Kidney (tissue), 14 donors: ENCODE data around the gene MRPL40. TPM values are rescaled to one million over a fixed set of nuclear protein-coding genes. Genes with fewer than 3 reads are reported as not detected.

Source experiments
- DNase-seq, 5 donors: peaks; one replicate each; pipeline ENCODE4 v3.0.0-alpha.2; 2013 to 2020
- FAIRE-seq: peaks from 2 replicates; lab custom pipeline; 2012; peaks lifted over from hg19 to GRCh38; lab: Jason Lieb, UNC
- H3K27ac ChIP-seq, 2 donors: one replicate each; pipeline ENCODE4 v1.7.0; 2013; ENCODE audit warnings: low read depth in 2 of 2, low read length in 2 of 2, inconsistent platforms in 1 of 2
- H3K27me3 ChIP-seq: one replicate; pipeline ENCODE4 v1.7.1; 2013; ENCODE audit warnings: low read length, inconsistent platforms; ENCODE audit not compliant: control insufficient read depth, insufficient read depth
- H3K36me3 ChIP-seq, 3 donors: one replicate each; pipeline versions ENCODE4 v1.7.0 to v1.7.1; 2013; ENCODE audit warnings: low read length in 3 of 3, control low read depth in 1 of 3, inconsistent platforms in 1 of 3; ENCODE audit not compliant: insufficient read depth in 3 of 3, control insufficient read depth in 2 of 3
- H3K4me1 ChIP-seq, 3 donors: one replicate each; pipeline versions ENCODE4 v1.7.0 to v1.7.1; 2013; ENCODE audit warnings: low read length in 3 of 3, inconsistent platforms in 1 of 3, low read depth in 1 of 3; ENCODE audit not compliant: control insufficient read depth in 2 of 3, insufficient read depth in 2 of 3
- H3K4me3 ChIP-seq, 3 donors: one replicate each; pipeline versions ENCODE4 v1.7.0 to v1.8.1; 2013; ENCODE audit warnings: low read length in 3 of 3, control low read depth in 1 of 3, inconsistent platforms in 1 of 3
- H3K9ac ChIP-seq, 3 donors: one replicate each; pipeline versions ENCODE4 v1.7.0 to v1.7.1; 2013; ENCODE audit warnings: low read length in 3 of 3, control low read depth in 1 of 3, inconsistent platforms in 1 of 3
- H3K9me3 ChIP-seq, 3 donors: one replicate each; pipeline versions ENCODE4 v1.7.0 to v1.7.1; 2013; ENCODE audit warnings: low read length in 3 of 3, control low read depth in 1 of 3, inconsistent platforms in 1 of 3; ENCODE audit not compliant: control insufficient read depth in 2 of 3, insufficient read depth in 1 of 3
- CTCF ChIP-seq: IDR thresholded peaks from 3 replicates; pipeline ENCODE4 v1.5.1; 2012; ENCODE audit warnings: mild to moderate bottlenecking, moderate library complexity, borderline replicate concordance; ENCODE audit not compliant: insufficient read depth; ENCODE audit errors: extremely low read depth
- intact Hi-C: fragments of 100-400 bp; cut with DNase I; formaldehyde crosslinking; loops from one replicate; pipeline ENCODE4 v1.11.1; 2022
- polyA plus RNA-seq: library from polyadenylated mRNA; stranded (reverse); fragments of 350-450 nt; fragmentation: Illumina TruSeq; extraction: RNeasy Lipid Tissue Mini Kit (QIAGEN cat#74804); gene quantifications from one replicate; pipeline ENCODE4 v1.2.3, GENCODE V29; 2014; ENCODE audit warnings: low read depth, low replicate concordance; ENCODE audit not compliant: insufficient read depth
- total RNA-seq: library from RNA; stranded (reverse); fragmentation: NEBNext Ultra II Directional; extraction: Animal tissue kit (Norgen Biotek cat#: 25700); gene quantifications from one replicate; pipeline ENCODE4 v1.2.1, GENCODE V29; 2021
- donor health status: control.
- donor health status: control.
- donor health status: control.
- donor health status: control.
- donor health status: control.
- donor health status: DM: yes; HTN: yes; CAD: no.
- donor health status: Normal renal cell carcinoma (clear cell type).

Gene MRPL40
- total and polyA plus RNA-seq, 2 donors from 2014 or later, result 30.0 to 89.2 TPM

DNA sequence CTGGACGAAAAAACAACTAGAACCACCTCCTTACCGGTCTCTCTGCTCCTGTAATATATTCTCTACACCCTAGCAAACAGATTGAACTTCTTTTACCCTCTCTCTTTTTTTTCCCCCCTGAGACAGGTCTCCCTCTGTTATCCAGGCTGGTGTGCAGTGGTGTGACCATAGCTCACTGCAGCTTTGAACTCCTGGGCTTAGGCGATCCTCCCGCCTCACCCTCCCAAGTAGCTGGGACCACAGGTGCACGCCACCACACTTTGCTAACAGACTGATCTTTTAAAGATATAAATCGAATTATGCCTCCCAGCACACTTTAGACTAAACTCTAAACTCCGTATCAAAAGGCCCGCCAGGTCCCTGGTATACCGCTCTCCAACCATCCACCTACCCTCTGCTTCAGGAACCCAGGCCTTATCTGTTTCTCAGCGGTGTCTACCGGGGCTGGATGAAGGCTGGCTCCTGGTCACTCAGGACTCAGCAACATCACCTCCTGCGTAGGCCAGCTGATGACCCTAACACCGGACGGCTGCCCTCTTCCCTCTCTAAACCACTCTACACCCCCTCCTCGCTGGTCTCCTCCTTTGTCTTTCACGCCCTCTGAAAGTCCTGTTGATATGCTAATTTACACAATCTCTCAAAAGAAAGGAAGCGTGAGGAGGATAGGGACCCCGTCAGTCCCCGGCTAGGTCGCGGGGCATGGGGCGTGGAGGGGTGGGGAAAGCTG lies 14.4 kb downstream of the MRPL40 start:
- Histone ChIP-seq H3K9me3 (no peaks in the 10 kb centered on the region), H3K27me3 (no peaks in the 10 kb centered on the region), H3K4me3 (peak overlapping the region; percentile 76 to 96 (median 93)), H3K27ac (peak overlapping the region; percentile 85 to 86), H3K4me1 (peaks cover 0 to 18% (median 0%) of the 10 kb centered on the region in 3 donors), H3K9ac (peak overlapping the region; percentile 44 to 90 (median 50)), H3K36me3 (peaks cover 3 to 8% (median 5%) of the 10 kb centered on the region in 3 donors)
- DNase-seq, result peak in 1 of 5 donors; percentile 4
- no peak for TF ChIP-seq CTCF
- intact Hi-C loops, result no loop called here
- FAIRE-seq, result no peak

DNA sequence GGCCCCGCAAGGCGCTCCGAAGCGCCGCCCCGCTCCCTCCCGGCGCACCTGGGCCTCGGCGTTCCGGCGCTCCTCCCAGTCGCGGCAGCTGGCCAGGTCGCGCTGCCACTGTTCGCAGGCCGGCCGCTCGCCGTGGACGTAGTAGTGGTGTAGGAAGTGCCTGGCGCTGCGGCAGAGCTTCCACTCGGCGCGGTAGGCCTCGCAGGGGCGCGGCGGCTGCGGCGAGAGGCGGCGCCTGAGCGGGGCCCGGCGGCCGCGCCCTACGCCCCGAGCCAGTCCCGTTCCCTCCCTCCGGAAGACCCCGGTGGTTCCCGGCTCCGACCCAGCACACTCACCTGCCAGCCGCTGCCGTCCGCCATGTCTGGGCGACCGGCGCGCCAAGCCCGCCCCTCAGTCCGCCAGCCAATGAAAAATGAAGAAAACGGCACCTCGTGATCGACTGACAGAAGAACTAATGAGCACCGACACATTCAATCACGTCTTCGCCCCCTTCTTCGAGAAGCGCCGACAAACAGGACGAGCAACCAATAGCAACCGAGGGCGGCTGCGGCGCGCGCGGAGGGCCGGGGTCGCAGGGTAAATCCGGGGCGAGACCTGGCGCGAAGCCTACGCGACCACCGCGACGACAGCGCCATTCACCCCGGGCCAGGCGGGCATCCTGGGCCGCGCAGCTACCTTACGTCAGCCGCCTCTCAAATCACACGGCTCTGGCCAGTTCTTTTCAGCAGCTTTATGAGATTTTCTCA lies 15.2 kb downstream of the MRPL40 start, which contains the start of gene C22orf39:
Gene C22orf39 (minus strand): TSS at position 382 of the 746 bp plus-strand sequence. CDS start 23 bp downstream, at position 359.
- Histone ChIP-seq H3K27me3 (no peaks in the 10 kb centered on the region), H3K4me1 (peaks cover 0 to 18% (median 0%) of the 10 kb centered on the region in 3 donors), H3K9me3 (no peaks in the 10 kb centered on the region), H3K9ac (peak within 1 kb of the TSS; percentile 85 to 92 (median 90)), H3K36me3 (peaks cover 3 to 10% (median 5%) of the 10 kb centered on the region in 3 donors), H3K4me3 (peak within 1 kb of the TSS; percentile 93 to 96 (median 96)), H3K27ac (peak within 1 kb of the TSS; percentile 85 to 86)
- DNase-seq (peak; percentile 94 to 98 (median 96)), FAIRE-seq (peak; percentile 52)
- intact Hi-C loops, result no loop called here
- no peak for TF ChIP-seq CTCF

DNA sequence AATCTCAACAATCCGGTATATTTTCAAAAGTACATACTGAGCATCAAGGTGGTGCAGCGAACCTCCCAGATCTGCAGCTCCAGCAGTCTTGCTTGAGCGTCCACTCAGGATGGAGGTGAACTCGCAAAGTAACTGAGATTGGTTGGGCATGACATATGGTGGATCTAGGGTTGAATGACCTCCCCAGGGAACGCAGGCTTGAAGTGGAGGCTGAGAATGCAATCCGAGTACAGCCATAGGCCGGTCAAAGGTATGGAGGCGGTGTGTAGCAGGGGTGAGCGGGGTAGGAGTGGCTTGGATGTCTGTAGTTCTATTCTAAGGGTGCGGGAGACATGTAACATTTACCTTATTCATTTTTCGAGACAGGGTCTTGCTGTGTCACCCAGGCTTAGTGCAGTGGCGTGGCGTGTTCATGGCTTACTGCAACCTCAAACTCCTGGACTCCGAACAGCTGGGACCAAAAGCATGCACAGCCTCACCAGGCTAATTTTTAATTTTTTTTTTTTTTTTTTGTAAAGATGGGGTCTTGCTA lies 15.8 kb downstream of the MRPL40 start:
- Histone ChIP-seq H3K27ac (peak overlapping the region; percentile 85 to 86), H3K36me3 (peaks cover 3 to 13% (median 11%) of the 10 kb centered on the region in 3 donors), H3K27me3 (no peaks in the 10 kb centered on the region), H3K9me3 (no peaks in the 10 kb centered on the region), H3K4me1 (peaks cover 0 to 18% (median 0%) of the 10 kb centered on the region in 3 donors), H3K4me3 (peak overlapping the region; percentile 93 to 96 (median 96)), H3K9ac (peak overlapping the region; percentile 85 to 92 (median 90))
- DNase-seq (peak in 4 of 5 donors; percentile 64 to 84 (median 74)), FAIRE-seq (no peak)
- TF ChIP-seq CTCF, result no peak
- intact Hi-C loops, result no loop called here
